GM21423 (cell line): ENCODE data around the gene ATF4.
A peak's percentile ranks its signal among the peaks of the same experiment; 100 is the strongest.

Source experiments
- ATAC-seq: cut with Tn5 transposase; IDR thresholded peaks from one replicate; pipeline ENCODE4 v1.9.1; 2021; ENCODE audit warnings: mild to moderate bottlenecking, moderate library complexity; ENCODE audit not compliant: unreplicated experiment

ATF4 gene

DNA sequence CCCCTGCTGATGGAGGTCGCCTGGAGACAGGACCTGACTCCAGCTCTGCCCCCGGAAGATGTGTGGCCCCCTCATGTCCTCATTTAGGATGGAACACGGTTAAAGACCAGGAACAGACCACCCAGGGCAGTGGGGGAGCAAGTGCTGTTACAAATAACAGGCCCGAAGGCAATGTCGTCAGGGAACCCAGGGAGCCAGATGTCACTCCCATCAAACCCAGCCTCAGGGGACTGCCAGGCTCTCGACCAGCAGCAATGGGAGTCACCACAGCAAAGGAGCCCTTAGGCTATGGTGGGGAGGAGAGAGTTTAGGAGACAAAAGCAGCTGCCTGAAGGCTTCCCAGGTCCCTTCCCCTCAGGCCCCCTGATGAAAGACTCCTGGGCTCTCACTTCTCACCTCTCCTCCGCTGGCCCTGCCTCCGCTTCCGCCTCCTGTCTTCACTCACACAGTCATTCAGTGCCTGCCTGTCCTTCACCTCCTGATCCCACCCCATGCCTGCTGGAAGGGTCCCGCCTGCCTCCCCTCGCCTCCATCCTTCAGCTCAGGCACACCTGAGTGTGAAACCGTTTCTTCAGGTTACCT lies 7.8 kb downstream of the ATF4 start:
- ATAC-seq = no peak

DNA sequence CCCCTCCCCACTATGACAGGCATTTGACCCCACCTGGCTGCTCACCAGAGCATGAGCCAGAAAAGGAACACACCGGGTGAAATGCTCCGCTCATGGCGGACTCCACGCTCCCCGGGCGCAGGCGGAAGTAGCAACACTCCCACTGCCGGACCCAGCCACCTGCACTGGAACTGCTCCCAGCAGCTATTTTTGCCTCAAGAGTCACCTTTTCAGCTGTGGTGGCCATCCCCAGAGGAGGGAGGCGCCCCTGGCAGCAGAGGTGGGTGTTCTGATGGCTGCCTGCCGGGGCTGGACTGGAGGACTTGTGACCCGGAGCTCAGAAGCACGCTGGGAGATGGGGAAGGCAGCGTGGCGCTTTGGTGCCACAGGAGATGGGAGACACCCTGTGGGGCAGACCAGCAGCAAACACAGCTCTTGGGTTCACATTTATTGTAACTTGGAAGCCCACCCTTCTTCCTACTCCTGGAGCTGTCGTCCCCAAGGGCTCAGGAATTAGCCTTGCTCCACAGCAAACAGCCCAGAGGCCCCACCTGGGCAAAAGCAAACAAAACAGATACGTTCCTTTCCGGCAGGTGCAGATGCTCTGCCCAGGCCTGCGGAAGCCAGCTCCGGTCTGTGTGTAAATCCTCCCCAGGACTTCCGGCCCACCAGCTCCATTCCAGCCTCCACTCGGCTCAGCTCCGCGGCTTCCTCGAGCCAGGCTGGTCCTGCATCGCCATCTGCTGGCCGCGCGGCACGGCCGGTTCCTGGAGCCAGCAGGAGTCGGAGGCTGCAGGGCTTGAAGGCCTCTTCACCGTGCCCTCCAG lies 8.5 kb downstream of the ATF4 start:
- no peak for ATAC-seq

DNA sequence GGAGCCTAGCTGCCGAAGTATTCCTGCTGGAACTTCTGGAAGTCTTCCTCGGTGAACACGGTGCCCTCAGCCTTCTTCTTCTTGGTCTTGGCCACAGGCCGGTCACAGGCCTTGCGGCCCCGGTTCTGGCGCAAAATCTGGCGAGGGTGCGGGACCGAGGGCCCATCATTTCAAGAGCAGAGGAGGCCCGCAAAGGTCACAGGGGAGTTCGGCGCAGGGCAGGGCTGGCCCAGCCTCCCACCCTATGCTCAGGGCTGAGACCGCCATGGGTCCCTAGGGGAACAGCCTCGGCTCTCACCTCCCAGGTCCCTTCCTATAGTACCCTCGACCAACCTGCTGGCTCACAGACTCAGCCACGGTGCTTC lies 9.1 kb downstream of the ATF4 start:
- no peak for ATAC-seq

DNA sequence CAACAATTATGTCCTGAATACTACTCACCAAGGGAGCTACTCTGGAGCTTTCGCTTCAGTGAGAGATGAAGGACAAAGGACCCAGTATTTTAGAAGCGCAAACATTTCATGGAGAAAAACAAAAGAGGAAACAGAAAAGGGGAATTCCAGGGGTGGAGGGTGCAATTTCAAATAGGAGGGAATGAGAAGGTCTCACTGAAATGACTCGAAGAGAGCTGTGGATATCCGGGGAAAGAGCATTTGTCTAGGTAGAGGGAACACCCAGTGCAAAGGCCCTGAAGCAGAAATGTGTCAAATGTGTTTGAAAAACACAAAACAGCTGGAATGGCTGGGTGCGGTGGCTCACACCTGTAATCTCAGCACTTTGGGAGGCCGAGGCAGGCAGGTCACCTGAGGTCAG lies 9.8 kb downstream of the ATF4 start:
- no peak for ATAC-seq

DNA sequence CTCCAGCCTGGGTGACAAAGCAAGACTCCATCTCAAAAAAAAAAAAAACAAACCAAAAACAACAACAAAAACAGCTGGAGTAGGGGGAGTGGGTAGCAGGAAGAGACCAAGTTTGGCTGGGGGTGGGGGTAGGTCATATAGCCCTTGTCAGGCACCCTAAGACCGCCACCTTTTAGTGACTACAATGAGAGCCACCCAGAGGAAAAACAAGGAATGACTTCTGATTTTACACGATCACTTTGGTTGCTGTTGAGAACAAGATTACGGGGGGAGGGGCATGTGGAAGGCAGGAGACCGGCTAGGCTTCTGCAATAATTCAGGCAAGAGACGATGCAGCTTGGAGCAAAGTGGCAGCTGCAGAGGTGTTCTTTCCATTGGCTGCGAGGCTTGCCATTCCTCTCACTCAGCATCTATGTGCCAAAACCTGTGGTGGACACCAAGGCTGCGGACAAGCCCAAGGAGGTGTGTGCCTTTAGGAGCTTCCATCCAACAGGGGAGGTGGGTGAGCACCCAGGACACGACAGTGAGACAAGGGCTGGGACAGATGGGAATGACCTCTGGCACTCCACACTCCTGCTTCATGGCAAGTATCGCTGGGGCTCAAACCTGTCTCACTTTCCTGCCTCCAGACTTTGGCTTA lies 10.4 kb downstream of the ATF4 start:
- no peak for ATAC-seq

DNA sequence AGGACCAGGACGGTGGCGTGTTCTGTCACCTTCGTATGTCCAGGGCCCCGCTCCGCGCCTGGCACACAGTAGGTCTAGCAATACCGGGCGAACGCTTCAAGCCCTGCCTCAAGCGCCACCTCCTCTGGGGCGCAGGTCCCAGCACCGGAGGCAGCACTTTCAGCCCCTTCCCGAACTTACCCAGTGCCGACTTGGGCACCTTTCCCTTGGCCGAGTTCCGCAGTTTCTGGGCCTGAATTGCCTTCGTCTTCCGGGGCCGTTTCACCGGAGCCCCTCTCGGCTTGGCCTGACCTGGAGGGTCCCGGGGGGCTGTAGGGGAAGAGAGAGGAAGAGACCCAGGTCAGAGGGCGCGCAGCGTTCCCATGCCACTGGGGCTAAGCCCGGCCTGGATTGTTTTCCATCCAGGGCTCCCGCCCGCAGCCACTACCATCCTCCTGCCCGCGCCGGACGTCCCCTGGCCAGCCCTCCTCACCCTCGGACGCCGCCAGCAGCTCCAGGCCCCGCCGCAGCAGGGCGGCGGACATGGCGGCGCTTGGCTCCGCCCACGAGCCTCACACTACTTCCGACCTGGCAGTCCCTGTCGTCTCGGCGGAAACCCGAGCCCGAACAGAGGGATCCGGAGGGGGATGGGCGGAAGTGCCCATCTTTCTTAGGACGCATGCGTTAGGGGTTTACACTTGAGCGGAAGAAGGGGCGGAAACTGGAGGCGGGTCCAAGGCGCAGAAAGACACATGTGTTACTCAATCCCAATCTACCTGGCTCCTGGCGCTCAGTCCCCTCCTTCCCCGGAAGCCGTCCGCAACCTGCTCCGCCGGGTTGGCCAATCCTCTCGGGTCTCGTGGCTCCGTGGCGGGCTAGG lies 12.1 kb downstream of the ATF4 start, which contains the start of gene RPS19BP1:
Gene RPS19BP1, minus strand, starts transcription at position 534 of the 859 bp plus-strand sequence. Its CDS starts 10 bp downstream, at position 524.
- peak; percentile 80 for ATAC-seq

DNA sequence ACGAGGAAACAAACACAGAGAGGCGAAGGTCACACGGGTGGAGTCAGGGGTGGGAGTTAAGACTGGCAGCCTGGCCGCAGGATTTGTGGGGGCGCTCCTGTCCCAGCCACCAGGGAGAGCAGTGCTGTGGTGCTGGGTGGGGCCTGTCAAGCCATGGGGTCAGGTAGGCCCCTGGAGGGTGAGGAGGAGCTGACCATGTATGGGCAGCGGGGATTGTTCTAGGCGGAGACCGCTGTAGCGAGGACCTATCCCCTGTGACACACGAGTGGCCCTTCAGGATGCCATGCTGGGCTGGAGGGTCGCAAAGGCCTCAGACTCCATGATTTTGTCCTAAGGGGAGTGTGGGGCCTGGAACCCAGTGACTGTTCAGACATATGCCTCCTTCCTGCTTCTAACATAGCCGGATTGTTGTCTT lies 13.7 kb downstream of the ATF4 start:
- no peak for ATAC-seq

DNA sequence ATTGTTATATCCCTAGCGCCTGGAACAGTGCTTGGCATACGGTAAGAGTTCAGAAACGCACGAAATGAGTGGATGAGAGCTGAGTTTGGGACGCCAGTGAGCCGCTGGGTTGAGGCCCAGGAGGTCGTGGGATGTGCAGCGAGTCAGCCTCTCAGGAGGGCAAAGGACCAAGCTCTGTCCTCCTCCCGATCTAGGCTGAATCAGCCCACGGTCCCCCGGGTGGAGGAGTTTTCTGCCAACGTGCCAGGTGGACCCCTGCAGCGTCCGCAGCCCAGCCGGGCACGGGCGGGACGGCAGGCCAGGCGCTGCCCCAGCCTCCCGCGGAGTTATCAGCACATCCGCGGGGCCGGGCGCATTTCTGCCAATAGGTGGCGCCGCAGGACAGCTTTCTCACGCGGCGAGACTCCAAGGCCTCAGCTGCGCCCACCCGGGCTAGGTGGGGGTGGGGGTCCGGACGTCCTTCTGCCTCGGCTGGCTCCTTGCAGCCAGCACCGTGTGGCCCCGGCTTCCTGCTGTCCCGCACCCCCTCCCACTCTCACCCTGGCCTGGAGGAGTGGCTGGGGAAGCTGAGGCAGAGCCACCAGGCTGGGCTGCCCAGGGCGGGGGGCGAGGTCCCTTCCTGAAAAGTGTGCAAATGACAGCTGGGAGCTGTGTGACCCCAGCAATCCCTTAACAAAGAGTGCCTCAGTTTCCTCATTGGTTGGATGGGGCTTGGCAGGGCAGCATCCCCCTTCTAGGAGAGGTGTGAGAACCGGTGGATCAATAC lies 14.4 kb downstream of the ATF4 start:
- no peak for ATAC-seq

DNA sequence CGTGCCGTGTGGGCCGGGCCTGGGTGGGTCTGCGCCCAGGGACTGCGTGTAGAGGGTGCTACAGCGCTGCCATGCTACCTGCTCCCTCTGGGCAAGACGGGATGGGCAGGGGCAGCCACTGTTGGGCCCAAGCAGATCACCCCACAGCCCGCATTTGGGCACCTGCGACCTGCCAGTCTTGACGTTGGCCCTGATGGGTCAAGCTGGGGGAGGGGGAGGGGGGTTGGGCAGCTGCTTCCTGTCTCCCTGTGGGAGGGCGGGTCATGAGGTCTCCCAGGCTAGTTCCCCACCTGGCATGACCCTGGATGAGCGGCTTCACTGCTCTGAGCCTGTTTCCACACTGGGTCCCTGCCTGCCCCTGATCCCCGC lies 15.0 kb downstream of the ATF4 start:
- no peak for ATAC-seq

DNA sequence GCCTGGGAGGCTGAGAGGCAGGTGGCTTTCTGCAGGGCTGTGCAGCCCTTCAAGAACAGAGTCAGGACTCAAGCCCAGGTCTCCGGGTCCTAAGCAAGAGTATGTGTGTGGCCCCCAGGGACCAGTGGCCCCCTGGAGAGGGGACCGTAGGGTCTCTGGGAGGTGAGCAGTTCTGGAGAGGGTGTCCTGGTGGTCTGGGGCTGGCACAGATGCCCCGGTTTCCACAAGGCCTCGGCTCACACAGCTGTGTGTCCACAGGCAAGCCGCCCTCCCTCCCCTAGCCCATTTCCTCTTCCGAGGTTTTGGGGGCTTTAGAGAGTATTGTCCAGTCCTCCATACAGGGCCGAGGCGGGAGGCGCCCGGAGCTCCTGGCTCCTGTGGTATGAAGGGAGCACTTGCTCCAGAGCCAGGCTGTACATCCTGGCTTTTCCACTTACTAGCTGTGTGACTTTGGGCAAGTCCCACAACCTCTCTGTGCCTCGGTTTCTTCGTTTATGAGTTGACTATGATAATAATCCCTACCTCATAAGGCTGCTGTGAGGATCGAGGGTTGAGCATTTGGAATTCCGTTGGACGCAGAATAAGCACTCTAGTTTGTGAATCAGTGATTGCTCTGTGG lies 15.6 kb downstream of the ATF4 start:
- no peak for ATAC-seq

DNA sequence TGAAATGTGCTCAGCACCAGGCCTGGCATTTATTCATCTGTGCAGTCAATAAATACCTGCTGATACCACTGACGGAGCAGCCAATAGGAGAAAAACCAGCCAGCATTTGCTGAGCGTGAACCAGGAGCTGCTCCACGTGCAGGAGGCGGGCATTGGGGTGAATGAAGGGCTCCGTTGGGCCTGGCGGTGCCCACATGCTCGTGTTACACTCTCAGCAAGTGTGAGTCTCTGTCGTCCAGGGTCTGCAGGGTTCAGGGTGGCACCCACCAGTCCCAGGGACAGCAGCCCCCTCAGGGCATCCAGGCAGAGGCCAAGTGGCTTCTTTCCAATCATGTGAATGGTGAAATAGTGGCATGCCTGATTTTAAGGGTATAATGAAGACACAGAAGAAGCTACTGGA lies 16.3 kb downstream of the ATF4 start:
- ATAC-seq = no peak

DNA sequence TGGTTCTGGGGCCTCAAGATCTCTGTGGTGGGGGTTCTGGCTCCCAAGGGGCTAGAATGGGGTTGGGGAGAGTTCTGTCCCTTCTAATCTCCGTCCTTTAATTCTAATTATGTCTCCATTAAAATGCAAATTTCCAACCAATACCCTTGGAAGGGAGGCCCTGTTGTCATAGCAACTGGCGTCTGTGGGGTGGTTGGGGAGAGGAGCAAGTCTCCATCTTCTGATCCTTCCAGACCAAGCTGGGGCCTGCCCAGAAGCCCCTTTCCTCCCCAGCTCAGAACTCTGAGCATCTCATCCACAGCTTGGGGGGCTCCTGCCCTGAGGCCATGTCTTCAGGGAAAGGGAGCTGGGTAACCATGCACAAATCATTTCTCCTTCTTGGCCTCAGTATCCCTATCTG lies 17.6 kb downstream of the ATF4 start:
- no peak for ATAC-seq

DNA sequence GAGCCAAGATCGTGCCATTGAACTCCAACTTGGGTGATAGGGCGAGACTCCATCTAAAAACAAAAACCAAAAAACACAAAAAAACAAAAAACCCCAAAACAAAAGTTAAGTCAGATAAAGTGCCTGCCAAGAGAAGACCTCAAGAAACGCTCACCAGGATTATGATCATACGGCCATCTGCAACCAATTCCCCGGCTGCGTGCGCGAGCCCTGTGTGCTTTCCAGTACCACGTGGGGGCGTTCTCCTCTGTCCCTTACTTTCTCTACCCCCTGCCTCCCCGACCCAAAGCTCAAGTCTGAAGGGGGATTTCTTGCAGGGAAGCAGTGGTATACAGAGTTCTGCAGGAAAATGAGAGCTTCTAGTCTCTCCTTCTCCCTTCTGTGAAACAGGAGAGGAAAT lies 22.7 kb downstream of the ATF4 start:
- ATAC-seq = no peak

DNA sequence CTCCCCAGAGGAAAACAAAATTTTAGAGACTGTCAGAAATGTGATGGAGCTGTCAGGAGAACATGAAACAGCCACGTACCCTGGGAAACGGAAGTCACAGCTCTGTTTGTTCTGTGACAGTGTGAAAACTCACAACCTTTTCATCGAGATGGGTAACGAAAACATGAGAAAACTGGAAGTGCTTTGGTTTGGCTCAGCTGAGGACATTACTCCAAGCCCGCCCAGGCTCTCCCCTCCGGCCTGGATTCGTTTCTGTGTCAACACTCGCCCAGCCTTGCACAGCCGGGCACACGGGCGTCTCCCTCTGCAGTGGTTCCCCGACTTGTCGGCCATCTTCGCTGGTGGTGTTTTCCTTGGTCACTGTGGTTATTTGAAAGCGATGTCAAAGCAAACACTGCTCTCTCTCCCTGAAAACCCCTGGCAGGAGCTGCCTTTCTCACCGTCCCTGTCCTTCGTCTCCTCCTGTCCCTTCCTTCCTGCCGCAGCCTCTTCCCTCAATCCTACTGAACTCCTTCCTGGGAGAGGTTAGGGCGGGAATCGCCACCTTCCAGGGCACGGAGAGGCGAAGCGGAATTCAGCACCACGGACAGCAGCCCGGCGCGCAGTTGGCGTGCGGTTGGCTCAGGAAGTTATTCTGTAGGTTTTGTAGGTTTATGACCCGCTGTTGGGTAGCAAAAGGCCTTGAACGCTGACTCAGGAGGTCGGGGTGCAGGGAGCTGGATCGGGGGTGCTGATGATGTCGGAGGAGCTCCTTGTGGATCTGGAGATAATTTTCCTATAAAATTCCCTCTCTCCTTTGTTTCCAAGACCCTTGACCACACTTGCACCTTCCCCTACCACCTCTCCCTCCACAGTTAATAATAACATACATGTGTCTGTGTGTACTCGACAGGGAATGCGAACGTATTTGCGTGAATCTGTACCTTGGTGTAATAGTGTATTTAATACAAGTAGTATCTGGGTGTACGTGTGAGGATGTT lies 25.3 kb downstream of the ATF4 start:
- ATAC-seq = no peak

DNA sequence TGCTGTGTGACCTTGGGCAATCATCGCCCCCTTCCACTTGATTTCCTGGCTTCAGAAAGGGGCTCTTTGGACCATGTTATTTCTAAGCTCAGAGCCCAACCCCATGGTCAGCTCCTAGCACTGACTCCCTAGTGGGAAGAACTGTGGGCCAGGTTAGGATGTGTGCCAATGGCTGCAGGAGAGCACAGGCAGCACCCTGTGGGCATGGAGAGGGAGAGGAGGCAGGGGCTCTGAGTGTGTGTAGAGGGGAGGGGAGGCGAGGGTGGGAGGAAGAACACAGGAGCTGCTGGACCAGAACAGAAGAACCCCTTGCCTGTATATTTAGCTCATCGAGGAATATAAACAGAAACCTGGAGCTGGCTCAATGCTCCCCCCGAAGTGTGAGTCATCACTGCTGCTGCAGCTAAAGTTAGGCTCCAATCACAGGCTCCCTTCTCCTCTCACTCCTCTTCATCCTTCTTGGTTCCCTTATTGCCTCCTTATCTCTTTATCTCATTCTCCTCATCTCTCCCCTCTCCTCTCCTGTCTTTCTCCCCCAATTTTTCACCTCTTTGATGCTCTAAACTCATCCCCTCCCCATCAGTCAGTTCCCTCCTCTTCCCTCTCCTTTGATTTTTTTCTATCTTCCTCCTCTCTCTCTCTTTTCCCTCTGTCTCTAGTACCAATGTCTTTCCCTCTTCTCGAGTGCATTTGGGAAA lies 26.7 kb downstream of the ATF4 start:
- ATAC-seq = no peak

DNA sequence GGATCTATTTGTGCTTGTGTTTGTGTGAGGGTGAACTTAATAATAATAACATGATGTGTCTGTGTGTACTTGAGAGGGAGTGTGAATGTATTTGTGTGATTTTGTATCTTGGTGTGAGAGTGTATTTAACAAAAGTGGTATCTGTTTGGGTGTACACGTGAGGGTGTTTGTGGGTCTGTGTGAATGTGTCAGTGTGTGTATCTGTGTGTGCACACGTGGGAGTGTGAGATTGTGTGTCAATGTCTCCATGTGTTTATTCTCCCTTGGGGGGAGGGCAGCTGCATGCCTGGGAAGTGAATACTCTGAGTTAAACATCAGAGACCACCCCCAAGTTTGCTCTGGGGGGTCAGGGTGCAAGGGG lies 27.2 kb downstream of the ATF4 start:
- no peak for ATAC-seq

DNA sequence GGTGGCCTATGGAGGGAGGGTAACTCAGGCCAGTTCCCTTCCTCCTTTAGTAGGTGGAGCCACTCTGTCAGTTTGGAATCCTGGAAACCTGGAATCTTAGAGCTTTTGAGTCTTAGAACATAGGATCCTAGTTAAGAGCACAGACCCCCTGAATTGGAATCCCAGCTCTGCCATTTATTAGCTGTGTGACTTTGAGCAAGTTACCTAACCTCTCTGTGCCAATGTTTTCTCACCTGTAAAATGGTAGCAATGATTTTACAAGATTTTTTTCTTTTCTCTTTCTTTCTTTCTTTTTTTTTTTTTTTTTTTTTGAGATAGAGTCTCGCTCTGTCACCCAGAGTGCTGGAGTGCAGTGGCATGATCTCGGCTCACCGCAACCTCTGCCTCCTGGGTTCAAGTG lies 33.1 kb downstream of the ATF4 start:
- ATAC-seq = no peak

DNA sequence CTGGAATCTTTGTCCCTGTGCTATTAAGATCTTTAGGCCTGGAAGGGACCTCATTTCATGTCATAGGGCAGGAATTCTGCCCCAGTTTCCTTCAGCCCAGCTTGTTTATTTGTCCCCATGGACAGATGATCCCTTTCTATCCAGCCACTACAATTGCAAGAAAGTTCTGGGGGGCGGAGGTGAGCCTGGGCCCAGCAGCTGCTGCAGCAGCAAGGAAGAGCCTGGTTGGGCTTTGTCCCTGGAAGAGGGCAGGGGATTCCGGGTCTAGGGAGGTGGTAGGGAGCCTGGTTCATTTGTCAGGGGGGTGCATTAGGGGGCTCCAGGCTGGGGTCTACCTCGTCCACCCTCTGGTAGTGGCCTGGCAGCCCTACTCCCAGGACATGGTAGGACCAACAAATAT lies 33.8 kb downstream of the ATF4 start:
- no peak for ATAC-seq
